ENCODE measurements around the gene EIF5. TPM values are rescaled to one million over a fixed set of nuclear protein-coding genes. Genes with fewer than 3 reads are reported as not detected.

The EIF5 gene
- total RNA-seq, 1 experiment from 2014 or later: 123 TPM

DNA sequence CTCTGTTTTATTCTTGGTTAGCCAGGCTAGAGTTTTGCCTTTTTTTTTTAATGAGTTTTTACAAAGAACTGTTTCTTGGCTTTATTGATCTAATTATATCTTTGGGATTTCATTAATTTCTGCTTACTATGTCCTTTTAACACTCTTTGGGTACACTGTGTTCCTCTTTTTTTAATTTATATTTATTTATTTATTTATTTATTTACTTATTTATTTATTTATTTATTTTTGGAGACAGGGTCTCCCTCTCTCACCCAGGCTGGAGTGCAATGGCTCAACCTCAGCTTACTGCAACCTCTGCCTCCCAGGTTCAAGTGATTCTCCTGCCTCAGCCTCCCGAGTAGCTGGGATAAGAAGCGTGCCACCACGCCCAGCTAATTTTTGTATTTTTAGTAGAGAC is 36.0 kb downstream of the EIF5 start:
- DNase-seq (ENCODE audit: low read depth): no peak

DNA sequence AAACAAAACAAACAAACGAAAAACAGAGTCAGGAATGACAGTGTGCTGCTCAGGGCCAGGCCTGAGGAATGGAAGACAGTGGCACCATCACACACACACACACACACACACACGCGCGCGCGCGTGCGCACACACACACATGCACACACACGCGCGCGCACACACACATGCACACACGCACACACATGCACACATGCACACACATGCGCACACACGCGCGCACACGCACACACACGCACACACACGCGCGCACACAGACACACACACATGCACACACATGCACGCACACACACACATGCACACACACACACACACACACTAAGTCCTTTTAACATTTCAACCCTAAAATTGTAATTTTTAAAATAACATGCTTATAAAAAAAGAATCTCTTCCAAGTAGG is 38.0 kb downstream of the EIF5 start:
- DNase-seq (ENCODE audit: low read depth): no peak

DNA sequence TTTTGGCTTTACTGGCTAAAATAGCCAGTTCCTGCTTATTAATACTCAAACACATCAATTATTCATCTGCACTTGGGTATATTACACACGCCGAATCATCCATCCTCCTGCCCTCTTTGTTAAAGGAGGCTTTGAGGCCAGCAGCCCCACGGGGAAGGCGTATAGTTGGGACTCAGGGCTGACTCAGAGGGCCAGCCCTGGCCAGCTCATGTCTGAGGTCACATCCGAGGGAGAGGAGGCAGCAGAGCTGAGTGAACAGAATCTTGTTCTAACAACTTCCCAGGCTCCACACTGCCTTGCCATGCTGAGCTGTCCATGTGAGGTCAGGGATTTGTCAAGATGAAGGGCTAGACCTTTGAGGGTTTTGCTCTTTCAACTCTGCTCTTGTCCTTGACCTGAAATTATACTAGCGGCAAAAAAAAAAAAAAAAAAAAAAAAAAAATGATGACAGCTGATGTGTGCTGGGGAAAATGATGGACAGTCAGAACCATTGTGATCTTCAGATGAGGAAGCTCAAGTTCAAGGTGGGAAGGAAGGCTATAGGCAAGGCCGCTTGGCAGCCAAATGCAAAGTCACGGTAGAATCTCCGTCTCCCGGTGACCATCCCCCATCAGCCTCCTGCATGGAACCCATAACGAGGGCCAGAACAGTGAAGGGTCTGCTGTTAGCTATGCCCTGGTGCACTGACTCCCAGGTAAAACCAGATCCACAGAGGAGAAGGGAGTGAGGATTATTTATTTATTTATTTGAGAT is 38.7 kb downstream of the EIF5 start:
- peak; percentile 88 for DNase-seq (ENCODE audit: low read depth)

DNA sequence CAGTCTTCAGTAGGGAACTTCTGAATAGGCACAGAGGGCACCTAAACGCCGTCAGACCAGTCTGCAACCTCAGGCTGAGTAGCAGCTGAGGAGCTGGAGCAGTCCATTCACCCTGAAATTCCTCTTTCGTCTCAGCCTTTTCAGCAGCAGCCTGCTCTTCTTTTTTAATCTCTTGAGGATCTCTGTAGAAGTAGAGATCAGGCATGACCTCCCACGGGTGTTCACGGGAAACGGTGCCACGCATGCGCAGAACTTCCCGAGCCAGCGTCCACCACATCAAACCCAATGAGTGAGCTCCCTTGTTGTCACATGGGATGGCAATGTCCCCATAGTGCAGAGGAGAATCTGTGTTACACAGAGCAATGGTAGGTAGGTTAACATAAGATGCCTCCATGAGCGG is 40.1 kb downstream of the EIF5 start:
- peak; percentile 55 for DNase-seq (ENCODE audit: low read depth)

DNA sequence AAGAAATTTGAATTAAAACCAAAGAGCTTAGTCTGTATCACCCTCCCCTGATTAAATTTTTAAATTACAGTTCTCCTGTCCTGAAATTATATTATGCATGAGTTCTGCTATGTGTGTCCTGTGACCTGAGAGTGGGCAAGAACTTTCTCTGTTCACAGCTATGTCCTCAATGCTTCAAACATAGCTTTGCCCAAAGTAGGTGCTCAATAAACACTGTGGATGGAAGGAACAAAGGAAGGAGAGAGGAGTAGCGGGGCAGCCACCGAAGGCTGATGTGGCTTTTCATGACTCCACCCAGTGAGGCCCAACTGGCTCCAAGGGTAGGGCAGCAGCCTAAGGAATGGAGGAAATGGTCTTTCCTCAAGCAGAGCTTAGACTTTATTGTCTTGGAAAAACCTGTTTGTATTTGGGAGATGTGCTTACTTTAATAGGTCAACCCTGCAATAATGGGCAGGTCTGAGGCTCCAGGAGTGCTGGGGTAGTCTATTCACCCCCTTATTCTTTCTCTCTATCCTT is 43.5 kb downstream of the EIF5 start:
- DNase-seq (ENCODE audit: low read depth): no peak

DNA sequence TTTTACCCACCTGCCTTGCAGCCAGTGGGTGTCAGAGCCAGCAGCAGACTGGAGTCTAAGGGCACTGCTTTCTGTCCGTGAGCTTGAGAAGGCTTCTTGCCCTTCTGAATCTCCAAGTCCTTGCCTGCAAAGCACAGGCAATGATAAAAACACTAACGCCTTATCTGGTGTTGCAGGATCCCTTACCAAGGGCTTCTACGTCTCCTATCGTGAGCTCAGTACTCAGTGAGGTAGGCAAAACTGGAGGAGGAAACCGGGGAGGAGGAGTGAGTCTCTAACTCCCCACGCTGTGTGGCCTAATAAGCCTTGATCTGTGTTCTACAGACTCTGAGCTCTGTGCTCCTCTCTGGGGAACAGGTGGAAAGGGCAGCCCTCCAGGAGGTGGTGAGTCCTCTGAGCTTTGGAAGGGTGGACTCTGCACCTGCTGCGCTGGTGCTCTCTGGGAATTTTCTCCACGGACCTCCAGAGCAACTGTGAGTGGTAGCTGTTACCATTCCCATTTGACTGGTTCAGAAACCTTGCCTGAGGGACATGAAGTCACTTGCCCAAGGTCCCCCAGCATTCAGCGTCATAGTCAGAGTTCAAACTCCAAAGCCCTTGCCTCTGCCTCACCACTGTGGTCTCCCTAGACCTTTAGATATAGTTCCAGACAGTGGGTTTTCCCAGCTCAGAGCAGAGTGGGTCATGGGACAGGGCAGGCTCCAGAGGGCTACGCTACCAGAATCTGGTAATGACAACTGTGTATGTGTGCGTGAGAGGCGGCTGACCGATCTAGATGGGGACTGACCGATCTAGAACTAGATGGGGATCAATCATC is 44.2 kb downstream of the EIF5 start:
- no peak for DNase-seq (ENCODE audit: low read depth)

DNA sequence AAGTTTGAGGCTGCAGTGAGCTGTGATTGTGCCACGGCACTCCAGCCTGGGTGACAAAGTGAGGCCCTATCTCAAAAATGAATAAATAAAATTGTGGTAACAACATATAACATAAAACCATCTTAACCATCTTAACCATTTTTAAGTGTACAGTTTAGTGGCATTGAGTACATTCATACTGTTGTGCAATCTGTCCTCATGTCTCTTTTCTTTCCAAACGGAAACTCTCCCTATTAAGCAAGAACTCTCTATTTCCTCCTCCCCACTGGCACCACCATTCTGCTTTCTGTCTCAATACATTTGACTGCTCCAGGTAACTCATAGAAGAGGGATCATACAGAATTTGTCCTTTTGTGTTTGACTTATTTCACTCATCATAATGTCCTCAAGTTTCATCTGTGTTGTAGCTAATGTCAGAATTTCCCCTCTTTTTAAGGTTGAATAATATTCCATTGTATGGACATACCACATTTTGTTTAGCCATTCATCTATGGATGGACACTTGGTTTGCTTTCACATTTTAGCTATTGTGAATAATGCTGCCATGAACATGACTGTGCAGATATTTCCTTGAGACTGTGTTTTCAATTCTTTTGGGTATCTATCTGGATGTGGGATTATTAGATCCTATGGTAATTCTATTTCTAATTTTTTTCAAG is 46.8 kb downstream of the EIF5 start:
- DNase-seq (ENCODE audit: low read depth): no peak

DNA sequence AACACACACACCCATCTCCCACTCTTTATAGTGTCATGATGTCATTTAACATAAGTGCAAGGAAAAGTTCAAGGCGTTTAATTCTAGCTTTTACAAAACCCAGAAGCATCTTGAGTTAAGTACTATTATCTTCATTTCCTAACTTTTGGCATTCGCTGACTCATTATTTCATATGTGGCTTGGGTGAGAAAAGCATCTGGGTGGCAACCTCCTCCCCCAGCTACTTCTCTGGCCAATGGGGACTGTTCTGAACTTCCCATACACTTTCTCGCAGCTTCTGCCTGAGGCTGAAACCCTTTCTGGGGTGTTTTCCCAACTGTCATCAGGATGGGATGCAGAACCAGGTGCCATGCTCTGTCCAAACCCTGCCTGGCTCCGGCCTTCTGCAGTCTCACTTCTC is 48.3 kb downstream of the EIF5 start:
- DNase-seq (ENCODE audit: low read depth): peak; percentile 80

DNA sequence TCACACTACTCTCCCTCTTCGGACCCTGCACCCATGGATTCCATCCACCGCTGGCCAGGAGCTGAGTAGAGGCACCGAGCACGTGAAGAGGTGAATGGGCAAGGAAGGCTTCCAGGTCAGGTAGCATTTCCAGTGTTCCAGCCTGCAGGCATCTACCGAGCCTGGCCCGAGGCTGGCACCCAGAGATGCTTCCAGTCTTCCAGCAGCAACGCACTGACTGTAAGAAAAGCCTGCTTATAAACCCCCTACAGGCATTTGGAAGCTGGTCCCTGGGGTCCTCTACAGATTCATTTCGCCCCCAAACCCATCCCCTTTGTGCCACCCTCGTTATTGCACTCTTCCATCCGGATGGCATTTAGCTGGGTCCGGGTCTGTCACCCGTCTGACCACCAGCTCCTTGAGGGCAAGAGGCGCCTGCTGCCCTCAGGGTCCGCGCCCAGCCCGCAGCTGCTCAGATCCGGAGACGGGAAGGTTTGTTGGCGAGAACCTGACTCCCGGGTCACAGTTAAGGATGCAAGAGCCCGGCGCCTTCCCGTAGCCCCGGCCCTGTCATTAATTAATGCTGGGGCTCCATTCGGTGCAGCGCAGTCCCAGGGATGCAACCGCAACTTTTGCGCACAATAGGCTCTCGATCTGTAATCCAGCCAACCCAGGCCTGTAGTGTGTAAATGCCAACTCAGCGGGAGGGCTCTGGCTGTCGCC is 50.6 kb downstream of the EIF5 start:
- DNase-seq (ENCODE audit: low read depth): no peak

DNA sequence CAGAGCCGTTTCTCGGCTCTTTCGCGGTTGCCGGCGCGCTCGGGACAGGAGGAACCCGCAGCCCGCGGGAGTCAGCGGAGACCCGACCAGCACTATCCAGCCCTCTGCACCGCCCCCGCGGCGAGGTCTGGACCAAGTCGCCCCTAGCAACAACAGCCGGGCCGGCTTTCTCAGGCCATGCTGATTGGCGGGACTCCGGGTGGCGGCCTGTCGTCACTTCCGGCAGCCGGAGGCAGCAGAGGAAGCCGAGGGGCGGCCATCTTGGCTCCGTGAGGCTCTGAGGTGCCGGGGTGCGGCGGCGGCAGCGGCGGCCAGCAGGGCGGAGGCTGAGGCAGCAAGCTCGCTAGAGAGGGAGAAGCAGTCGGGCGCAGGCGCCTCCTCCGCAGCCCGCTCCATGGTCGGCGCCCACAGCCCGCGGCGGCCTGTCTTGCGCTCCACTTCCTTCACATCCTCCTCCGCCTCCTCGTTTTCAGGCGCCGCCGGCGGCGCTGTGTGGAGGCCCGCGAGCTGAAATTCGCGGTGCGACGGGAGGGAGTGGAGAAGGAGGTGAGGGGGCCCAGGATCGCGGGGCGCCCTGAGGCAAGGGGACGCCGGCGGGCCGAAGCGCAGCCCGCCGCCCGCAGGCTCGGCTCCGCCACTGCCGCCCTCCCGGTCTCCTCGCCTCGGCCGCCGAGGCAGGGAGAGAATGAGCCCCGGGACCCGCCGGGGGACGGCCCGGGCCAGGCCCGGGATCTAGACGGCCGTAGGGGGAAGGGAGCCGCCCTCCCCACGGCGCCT is 51.3 kb downstream of the EIF5 start, which contains the start of gene MARK3:
Gene MARK3, plus strand, starts transcription at position 264 of the 777 bp plus-strand sequence. CDS start 615 bp downstream, outside the sequence.
- peak; percentile 94 for DNase-seq (ENCODE audit: low read depth)

DNA sequence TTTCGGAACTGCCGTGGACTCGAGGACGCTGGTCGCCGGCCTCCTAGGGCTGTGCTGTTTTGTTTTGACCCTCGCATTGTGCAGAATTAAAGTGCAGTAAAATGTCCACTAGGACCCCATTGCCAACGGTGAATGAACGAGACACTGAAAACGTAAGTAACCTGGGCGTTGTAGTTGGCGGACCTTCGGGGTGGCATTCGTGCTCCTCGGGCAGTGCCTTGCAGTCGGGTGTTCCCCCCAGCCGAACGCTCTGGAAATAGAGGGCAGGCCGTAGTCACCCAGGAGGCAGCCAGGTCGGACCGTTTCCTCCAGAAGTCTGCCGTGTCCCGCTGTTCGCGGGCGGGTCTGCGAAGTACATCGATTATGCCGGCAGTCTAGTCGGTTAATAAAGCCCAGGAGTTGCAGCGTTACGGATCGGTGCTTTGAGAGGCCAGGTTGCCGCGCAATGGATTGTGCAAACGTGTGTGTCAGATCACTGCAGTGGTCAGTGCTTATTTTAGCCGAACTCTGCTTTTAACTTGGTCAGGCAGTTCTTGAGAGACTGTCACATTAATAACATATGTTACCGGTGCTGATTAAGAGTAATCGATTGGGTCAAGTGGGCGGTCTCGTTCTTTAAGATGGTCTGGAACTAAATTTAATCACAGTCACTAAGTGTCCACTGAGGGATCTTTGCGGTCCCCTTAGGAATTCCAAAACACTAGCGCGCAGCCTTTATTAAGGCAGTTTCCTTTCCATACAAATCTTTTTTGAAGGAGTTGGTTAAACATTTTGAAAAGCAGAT is 52.1 kb downstream of the EIF5 start:
- DNase-seq (ENCODE audit: low read depth): no peak

DNA sequence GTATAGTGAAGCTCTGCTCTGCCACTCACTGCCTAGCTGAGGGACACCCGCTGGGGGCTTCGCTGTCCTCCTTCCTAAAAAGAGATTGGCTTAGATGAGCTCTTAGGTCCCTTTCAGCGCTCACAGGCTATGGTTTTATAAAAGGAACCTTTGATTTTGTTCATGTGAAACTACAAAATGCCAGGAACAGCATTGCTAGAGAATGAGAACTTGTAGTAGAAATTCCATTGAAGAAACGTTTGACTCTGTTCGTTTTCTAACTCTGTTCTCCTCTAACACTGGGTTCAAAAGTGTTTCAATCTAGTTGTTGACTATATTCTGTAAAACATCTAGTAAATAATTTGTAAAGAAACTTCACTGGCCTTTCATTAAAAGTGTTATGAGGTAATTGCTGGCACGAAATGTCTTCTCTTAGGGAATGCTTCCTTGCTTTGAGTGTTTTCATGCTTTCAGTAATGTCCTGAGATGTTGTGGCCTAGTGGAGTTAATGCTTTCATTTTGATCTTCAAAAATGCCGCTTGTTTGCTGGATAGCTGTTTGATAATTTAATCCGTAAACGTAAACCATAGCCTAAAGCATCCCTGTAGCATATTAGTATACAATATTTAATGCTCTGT is 52.8 kb downstream of the EIF5 start:
- DNase-seq (ENCODE audit: low read depth): no peak

DNA sequence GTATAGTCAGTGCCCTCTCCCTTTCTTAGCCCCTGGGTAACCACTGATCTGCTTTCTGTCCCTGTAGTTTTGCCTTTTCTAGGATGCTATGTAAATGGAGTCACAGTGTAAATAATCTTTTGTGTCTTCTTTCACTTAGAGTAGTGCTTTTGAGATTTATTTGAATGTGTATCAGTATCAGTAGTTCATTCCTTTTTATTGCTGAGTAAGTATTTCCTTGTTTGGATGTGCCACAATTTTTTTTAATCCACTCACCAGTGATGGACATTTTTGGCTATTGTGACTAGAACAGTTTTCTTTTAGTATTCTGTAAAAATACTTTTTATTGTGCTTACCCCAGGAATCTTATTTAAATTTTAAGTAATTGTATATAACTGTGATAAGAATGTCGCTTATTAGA is 54.6 kb downstream of the EIF5 start:
- DNase-seq (ENCODE audit: low read depth): no peak

DNA sequence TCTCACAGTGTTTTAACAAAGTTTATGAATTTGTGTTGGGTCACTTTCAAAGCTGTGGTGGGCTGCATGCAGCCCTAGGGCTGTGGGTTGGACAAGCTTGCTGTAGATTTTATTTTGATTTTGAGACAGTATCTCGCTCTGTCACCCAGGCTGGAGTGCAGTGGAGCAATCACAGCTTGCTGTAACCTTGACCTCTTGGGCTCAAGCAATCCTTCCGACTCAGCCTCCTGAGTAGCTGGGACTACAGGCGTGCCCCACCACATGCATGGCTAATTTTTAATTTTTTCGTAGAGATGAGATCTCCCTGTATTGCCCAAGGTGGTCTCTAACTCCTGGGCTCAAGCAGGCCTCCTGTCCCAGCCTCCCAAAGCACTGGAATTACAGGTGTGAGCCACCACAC is 56.6 kb downstream of the EIF5 start:
- no peak for DNase-seq (ENCODE audit: low read depth)

DNA sequence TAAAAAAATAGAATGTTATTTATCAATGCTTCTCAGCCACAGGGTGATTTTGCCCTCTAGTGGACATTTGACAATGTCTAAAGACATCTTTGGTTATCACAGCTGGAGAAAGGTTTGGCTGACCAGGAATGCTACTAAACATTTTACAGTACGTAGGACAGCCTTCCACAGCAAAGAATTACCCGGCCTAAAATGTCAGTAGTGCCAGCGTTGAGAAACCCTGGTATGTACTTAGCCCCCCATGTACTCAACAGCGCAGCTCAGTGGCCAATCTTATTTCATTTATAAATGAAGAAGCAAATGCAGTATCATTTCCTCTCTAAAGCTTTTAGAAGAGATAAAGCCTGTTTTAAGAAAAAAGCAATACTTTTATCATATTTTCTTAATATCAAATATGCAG is 57.0 kb downstream of the EIF5 start:
- DNase-seq (ENCODE audit: low read depth): peak; percentile 67

DNA sequence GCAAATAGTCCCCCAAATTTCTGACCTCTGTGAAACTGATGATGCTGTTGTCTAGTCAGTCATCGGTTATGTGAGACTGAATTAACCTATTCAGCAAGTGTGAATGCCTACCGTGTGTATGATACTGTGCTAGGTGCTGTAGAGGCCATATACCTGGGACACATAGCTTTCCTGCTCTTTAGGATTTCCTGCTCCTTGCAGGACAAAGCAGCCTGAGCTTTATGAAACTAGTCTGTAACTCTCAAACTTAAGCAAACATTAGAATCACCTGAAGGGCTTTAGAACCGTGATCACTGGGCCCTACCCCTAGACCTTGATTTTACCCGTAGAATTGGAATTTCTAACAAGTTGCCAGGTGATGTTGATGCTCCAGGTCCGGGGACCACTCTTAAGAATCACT is 58.1 kb downstream of the EIF5 start:
- no peak for DNase-seq (ENCODE audit: low read depth)

DNA sequence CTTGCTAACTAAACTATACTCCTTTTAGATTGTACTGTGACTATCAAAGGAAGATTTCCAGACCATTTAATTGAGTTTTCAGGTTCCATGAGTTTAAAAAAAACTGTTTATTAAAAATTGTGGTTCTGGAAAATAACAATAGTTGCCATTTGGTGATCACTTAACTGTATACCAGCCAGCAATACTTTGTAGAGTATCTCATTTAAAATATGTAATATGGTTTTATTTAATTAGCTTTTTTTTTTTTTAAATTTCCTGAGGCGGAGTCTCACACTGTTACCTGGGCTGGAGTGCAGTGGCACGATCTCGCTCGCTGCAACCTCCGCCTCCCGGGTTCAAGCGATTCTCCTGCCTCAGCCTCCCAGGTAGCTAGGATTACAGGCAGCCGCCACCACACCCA is 58.5 kb downstream of the EIF5 start:
- DNase-seq (ENCODE audit: low read depth): no peak

DNA sequence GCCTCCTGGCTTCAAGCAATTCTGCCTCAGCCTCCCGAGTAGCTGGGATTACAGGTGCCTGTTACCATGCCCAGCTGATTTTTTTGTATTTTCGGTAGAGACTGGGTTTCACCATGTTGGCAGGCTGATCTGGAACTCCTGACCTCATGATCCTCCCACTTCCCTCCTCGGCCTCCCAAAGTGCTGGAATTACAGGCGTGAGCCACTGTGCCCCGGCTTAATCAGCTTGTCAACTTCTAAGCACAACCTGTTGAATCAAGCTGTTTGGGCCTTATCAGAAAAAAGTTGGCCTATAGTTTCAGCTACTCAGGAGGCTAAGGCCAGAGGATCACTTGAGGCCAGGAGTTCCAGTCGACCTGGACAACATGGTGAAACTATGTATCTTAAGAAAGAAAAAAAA is 59.0 kb downstream of the EIF5 start:
- DNase-seq (ENCODE audit: low read depth): no peak

Measured in RPMI7951 (cell line).